HAP-1 (cell line): ENCODE measurements around the gene TBPL2.

Experiments used
- DNase-seq, 2 experiments: peaks; one replicate each; pipeline ENCODE4 v3.0.0-alpha.2; 2016 to 2020; ENCODE audit warnings: low spot score in 2 of 2
- H3K27me3 ChIP-seq: fragments of 250-450 bp; sonication (Bioruptor Pico); 2 replicates; pipeline ENCODE4 v1.5.1; 2020; ENCODE audit warnings: low read depth, mild to moderate bottlenecking, moderate library complexity
- H3K36me3 ChIP-seq: fragments of 250-450 bp; sonication (Bioruptor Pico); replicated peaks from 2 replicates; pipeline ENCODE4 v1.5.1; 2020; ENCODE audit warnings: mild to moderate bottlenecking
- H3K4me1 ChIP-seq: fragments of 250-450 bp; sonication (Bioruptor Pico); 2 replicates; pipeline ENCODE4 v1.5.1; 2020; ENCODE audit warnings: mild to moderate bottlenecking
- H3K4me3 ChIP-seq: fragments of 250-450 bp; sonication (Bioruptor Pico); 2 replicates; pipeline ENCODE4 v1.5.1; 2020; ENCODE audit warnings: mild to moderate bottlenecking, moderate library complexity
- H3K9me3 ChIP-seq: fragments of 250-450 bp; sonication (Bioruptor Pico); 2 replicates; pipeline ENCODE4 v1.5.1; 2020; ENCODE audit warnings: mild to moderate bottlenecking, moderate library complexity
- in situ Hi-C: fragments of 300-500 bp; cut with MboI; formaldehyde crosslinking; loops from 3 replicates; pipeline ENCODE4 v1.14.3; 2020; ENCODE audit warnings: low sequenced_read_pairs, inconsistent platforms, mixed read lengths

The TBPL2 gene

DNA sequence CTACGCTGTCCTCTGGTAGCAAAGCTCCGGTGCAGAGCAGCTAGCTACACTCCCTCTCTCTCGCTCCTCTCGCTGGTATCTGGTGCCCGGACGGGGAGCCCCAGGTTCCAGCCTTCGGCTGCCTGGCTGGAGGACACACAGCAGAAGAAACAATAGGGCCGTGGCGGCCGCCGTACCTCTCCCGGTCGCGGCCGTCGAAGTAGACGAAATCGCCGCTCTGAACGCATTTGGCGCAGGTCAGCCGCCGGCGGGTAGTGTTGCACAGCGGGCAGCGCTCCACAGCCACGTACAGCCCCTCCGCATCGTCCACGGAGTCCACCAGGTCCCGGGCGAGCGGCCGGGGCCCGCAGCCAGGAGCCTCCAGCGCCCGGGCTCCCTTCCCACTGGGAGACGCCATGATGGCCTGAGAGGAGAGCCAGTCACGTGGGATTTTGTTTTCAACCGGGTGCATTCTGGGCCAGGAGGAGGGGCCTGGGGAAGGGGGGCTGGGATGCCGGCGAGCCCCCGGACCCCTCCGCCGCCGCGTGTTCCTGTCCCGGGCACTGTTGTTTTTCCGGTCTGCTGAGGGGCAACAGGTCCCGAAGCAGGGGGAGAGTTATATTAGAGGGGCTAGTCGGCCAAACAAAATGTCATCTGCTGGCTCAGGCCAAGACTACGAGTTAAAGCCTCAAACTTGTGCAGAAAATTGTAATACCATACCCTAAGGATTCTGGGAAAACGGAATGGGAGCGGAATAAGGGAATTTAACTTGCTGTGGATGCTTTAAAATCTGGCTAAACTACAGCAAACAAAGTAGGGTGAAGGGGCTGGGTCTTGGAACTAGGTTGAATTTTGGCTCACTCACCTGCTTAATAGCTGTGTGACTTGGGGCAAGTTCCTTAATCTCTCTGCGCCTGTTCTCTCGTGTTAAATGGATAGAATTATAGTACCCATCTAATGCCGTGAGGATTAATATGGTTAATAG is 28.7 kb downstream of the TBPL2 start, which contains the start of gene ATG14:
TSS of gene ATG14 (minus strand) at position 405 of the 964 bp plus-strand sequence. CDS start at position 397, 8 bp downstream.
- no peaks in the 10 kb centered on the region for H3K36me3 ChIP-seq
- H3K4me3 ChIP-seq = peak within 1 kb of the TSS; percentile 94
- peak; percentile 85 to 91 for DNase-seq
- no peaks in the 10 kb centered on the region for H3K9me3 ChIP-seq
- H3K27me3 ChIP-seq = no peaks in the 10 kb centered on the region
- peaks cover 18% of the 10 kb centered on the region for H3K4me1 ChIP-seq
- in situ Hi-C loops = no loop called here

DNA sequence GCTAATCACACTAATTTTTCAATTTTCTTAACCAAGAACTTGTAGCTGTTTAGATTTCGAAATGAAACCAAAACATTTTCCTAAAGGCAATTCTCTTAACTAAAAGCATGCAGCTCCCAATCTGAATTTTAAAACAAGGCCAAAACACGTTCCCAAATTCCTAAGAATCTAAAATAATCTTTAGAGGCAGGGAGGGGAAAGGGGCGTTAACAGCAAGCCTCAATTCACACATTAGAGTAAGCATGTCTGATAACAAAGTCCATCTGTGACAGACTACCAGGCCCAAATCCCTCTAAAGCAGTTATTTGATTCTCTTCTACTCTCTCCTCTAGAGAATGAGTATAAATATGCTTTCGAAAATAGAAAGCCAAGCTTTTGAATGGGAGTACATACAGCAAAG is 29.5 kb downstream of the TBPL2 start:
- in situ Hi-C loops = no loop called here
- no peaks in the 10 kb centered on the region for H3K9me3 ChIP-seq
- peaks cover 18% of the 10 kb centered on the region for H3K4me1 ChIP-seq

DNA sequence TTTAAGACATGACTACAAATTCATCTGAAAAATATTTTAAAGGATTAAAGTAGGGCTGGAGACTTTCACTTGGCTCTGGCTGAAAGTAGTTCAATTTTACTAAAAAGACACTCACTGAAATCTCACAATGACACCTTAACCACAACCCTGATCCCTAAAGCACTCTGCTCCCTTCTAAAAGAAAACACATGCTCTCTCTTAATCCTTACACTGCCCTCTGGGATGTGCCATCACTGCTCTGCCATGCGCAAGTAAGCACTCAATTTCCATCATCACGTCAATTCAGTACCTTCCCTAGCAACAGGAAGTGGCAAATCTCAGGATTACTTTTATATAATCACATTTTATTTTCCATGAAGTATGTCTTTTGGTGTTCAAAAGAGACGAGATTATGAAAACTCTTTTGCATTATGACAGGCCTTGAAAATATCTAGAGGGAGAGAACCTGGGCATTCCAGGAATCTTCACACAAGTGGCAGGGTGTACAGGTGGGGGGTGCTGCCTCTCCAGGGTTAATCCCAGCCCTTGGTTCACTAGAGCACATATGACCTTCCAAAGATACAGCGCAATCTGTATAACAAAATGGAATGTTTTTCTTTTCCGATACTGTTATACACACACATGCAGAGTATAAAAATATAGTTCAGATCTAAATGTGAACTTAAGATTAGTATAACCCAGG is 36.1 kb downstream of the TBPL2 start:
- Histone ChIP-seq H3K9me3 (no peaks in the 10 kb centered on the region), H3K36me3 (no peaks in the 10 kb centered on the region), H3K4me3 (no peak overlapping the region), H3K4me1 (no peaks in the 10 kb centered on the region), H3K27me3 (no peaks in the 10 kb centered on the region)
- no peak for DNase-seq
- in situ Hi-C loops = no loop called here

More for the DNA sequence above, 29.5 kb downstream of the TBPL2 start:
- H3K36me3 ChIP-seq = no peaks in the 10 kb centered on the region
- H3K4me3 ChIP-seq = peak overlapping the region; percentile 94
- DNase-seq = no peak
- H3K27me3 ChIP-seq = no peaks in the 10 kb centered on the region

DNA sequence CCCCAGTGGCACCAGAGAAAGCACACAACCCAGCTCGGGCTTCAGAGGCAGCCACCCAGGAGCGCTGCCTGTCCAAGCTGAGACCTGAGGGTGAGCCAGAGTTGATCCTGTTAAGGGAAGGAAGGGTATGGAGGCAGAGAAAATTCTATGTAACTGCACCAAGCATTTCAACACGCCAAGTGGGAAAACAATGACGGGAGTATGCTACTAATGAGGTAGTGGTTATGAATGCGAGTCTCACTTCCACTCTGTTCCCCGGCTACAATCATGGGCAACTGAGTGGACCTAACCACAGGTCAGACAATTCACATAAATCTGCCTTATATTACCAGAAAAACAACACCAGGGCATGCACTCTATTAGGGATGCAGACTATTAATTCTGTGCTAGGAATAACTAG is 38.7 kb downstream of the TBPL2 start:
- in situ Hi-C loops = no loop called here
- Histone ChIP-seq H3K4me1 (no peaks in the 10 kb centered on the region), H3K36me3 (no peaks in the 10 kb centered on the region), H3K4me3 (no peak overlapping the region), H3K9me3 (no peaks in the 10 kb centered on the region), H3K27me3 (no peaks in the 10 kb centered on the region)
- no peak for DNase-seq

DNA sequence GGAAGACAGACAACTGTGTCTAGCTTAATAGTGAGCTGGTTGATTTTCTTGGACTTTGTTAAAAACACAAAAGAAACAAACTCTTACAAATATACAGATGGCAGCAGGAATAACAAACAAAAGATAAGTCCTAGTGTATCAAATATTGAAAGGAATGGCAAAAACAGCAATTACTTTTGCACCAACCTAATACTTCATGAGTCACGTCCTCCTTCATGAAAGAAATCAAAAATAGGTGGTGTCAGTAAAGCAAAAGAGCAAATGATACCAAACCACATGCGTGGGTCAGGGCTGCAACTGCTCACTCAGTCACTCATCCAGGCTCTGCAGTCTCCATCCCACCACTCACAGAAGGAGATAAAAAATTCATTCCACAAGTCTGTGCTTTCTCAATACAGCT is 40.6 kb downstream of the TBPL2 start:
- Histone ChIP-seq H3K36me3 (no peaks in the 10 kb centered on the region; the same call in 1 of the 2 replicates), H3K4me3 (no peak overlapping the region), H3K27me3 (no peaks in the 10 kb centered on the region), H3K9me3 (no peaks in the 10 kb centered on the region), H3K4me1 (no peaks in the 10 kb centered on the region)
- no peak for DNase-seq
- in situ Hi-C loops = no loop called here

DNA sequence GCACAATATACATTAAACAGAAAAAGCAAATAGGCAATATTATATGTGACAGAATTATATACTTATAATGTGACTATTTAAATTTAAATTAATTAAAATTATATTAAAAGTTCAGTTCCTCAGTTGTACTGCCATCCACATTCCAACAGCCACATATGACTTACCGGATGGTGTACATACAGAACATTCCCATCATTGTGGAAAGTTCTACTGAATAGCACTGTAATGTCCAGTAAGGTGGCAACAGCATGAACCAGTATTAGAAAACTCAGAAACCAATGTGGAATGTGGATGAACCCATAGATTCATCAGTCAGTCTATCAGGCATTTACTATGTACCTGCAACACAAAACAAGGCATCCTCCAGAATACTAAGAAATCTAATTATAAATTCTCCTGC is 41.2 kb downstream of the TBPL2 start:
- no peak for DNase-seq
- Histone ChIP-seq H3K36me3 (peaks cover 4% of the 10 kb centered on the region; the same call in 1 of the 2 replicates), H3K9me3 (no peaks in the 10 kb centered on the region), H3K27me3 (no peaks in the 10 kb centered on the region), H3K4me3 (no peak overlapping the region), H3K4me1 (no peaks in the 10 kb centered on the region)
- in situ Hi-C loops = no loop called here

DNA sequence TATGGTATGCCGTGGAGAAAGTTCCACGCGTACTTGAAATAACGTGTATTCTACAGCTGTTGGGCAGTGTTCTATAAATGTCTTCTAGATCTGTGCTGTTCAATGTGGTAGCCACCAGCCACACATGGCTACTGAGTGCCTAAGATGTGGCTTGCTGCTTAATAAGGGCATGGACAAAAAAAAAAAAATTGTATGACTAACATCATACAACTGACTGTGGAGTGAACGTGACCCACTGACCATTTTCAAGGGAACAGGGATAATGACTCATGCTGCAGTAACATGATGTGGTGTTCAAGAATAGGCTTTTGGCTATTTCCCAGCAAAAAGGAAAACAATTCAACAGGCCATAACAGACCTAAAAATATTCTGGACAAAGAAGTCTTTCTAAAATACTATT is 41.7 kb downstream of the TBPL2 start:
- no peak for DNase-seq
- Histone ChIP-seq H3K9me3 (no peaks in the 10 kb centered on the region), H3K4me1 (no peaks in the 10 kb centered on the region), H3K36me3 (peaks cover 5% of the 10 kb centered on the region; the same call in 1 of the 2 replicates), H3K27me3 (no peaks in the 10 kb centered on the region), H3K4me3 (no peak overlapping the region)
- in situ Hi-C loops = no loop called here

DNA sequence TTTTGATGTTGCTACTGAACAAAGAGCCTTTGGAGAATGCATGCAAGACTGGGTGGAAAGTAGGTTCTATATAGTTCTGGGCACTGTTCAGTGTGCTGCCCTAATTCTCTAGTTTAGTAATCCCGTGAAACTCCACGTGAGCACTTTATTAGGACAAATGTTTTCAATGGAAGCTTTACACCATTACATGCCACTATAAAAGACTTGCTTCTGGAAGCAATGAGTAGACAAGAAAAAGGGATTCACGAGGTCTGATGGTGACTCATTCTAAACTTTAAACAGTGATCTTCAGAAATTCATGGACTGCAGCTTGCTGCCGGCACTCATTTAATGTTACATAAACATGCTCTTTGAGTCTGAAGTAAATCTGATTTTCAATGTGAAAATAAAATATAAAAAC is 51.1 kb downstream of the TBPL2 start:
- H3K4me1 ChIP-seq = no peaks in the 10 kb centered on the region
- in situ Hi-C loops = no loop called here
- no peak overlapping the region for H3K4me3 ChIP-seq
- H3K9me3 ChIP-seq = no peaks in the 10 kb centered on the region
- H3K27me3 ChIP-seq = no peaks in the 10 kb centered on the region
- DNase-seq = no peak
- peaks cover 5% of the 10 kb centered on the region for H3K36me3 ChIP-seq

DNA sequence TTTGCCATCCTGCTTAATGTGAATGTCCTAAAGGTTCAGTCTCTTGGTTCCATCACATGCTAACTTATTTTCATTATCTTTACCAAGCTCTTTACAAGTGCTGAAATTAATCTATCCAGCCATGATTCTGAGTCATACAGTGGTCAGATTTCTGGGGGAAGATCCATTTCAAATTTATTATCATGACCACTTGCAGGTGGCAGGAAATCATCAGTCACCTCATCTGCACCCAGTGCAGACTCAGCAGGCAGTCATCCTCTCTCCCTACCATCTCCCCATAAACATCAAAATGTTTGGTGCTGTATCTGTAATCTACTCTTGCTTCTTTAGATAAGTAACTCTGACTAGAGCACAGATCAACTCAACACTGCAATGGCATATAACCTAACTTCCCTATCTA is 52.3 kb downstream of the TBPL2 start:
- H3K4me1 ChIP-seq = no peaks in the 10 kb centered on the region
- H3K9me3 ChIP-seq = no peaks in the 10 kb centered on the region
- no peak for DNase-seq
- no peak overlapping the region for H3K4me3 ChIP-seq
- peaks cover 3% of the 10 kb centered on the region for H3K36me3 ChIP-seq
- H3K27me3 ChIP-seq = no peaks in the 10 kb centered on the region
- in situ Hi-C loops = no loop called here

DNA sequence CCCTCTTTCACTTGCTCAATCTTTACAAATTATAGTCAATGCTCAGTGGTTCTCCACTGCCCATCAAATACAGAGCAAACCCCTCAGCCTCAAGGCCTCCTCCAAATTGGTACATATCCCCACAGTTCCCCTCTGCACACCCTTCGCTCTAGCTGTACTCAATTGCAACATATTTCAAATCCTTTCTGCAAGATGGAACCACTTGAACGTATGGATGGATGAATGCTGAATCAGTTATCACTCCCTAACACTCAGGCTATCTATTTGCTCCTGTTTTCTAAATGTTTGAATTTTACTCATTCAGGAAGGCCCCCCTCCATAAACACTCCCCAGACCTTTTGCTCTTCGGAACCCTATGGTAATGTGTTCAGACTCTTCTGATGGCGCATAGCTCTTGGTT is 53.3 kb downstream of the TBPL2 start:
- DNase-seq = no peak
- Histone ChIP-seq H3K27me3 (no peaks in the 10 kb centered on the region), H3K4me1 (no peaks in the 10 kb centered on the region), H3K4me3 (no peak overlapping the region), H3K36me3 (peaks cover 3% of the 10 kb centered on the region), H3K9me3 (no peaks in the 10 kb centered on the region)
- in situ Hi-C loops = no loop called here

DNA sequence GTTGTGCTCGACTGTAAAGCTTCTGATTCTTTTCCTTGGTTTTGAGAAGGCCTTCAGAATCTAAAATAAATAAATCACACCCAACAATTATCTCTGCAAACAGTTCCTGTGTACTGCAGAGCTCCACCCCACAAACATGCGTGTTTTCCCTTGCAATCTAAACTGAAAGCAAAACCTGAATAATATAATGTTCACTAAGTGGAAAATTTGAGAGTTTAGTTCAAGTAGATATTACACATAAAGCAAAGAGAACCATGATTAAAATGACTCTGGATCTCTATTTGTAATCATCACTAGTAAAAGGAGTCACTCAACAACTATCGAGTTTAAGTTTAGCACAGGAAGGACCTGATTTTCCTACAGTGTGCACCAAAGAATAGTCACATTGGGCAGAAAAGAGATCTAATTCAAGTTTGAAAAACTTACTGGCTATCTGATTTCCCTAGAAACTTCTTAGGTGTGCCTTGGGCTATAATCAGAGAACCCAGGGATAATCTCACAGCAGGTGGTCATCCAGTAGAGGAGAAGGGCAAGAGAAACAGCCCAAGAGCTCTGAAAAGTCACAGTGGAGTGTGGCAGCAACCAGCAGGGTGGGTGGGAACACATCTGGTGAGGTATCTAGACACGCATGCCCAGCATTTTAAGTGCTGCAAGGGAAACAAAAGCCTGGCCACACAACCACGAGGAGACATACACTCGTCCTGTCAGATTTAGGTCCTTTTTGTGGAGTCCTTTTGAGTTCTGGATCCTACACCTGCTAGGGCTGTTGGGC is 54.2 kb downstream of the TBPL2 start:
- Histone ChIP-seq H3K9me3 (no peaks in the 10 kb centered on the region), H3K27me3 (no peaks in the 10 kb centered on the region), H3K36me3 (peaks cover 8% of the 10 kb centered on the region), H3K4me1 (no peaks in the 10 kb centered on the region), H3K4me3 (no peak overlapping the region)
- in situ Hi-C loops = no loop called here
- DNase-seq = no peak

DNA sequence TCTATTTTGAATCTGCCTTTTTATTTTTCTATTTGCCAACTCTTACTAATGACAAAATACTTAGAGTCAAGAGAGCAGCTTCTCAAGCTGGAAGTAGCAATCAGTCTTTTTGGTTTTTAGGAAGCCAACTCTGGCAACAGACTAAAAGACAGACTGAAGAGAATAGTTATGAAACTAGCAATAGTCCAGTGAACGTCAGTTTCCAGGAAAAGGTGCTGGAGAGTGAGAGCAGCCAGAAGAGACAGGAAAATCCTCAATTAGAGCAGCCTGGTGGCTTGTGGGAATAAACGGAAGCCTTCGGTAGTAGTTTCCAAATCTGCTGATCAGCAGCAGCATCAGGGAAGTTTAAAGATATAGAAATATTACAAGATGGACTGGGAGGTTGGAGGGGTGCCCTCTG is 55.9 kb downstream of the TBPL2 start:
- Histone ChIP-seq H3K4me3 (no peak overlapping the region), H3K4me1 (no peaks in the 10 kb centered on the region), H3K9me3 (no peaks in the 10 kb centered on the region), H3K36me3 (peaks cover 11% of the 10 kb centered on the region), H3K27me3 (no peaks in the 10 kb centered on the region)
- in situ Hi-C loops = no loop called here
- DNase-seq = no peak

DNA sequence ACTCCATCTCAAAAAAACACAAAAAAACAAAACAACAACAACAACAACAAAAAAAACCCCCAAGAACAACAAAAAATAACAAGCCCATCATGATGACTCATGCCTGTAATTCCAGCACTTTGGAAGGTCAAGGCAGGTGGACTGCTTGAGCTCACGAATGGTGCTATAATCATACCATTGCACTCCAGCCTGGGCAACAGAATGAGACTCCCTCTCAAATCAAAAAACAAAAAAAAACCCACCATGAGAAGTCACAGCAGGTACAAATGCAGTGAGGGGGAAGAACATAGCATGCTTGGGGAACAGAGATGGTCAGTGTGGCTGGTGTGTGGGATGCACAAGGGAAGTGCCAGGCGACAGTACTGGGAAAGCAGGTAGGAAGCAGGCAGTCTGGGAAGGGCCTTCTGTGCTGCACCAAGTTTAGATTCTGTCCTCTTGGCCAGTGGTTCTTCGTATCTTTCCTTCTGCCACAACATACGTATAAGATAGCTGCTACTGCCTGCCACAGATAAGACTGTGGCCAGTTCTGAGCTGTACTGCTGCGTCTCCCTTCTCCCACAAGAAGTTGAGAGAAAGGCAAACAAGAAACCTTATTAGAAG is 56.8 kb downstream of the TBPL2 start:
- peaks cover 11% of the 10 kb centered on the region for H3K36me3 ChIP-seq
- H3K4me1 ChIP-seq = no peaks in the 10 kb centered on the region
- no peaks in the 10 kb centered on the region for H3K9me3 ChIP-seq
- DNase-seq = no peak
- in situ Hi-C loops = no loop called here
- H3K4me3 ChIP-seq = no peak overlapping the region
- H3K27me3 ChIP-seq = no peaks in the 10 kb centered on the region
